Ishikawa (cell line): ENCODE results near the gene SAMD4B.

Source experiments
- CEBPB ChIP-seq: IDR thresholded peaks from 2 replicates; pipeline ENCODE4 v1.6.1; 2012
- CREB1 ChIP-seq: IDR thresholded peaks from 2 replicates; pipeline ENCODE4 v1.6.1; 2012; ENCODE audit warnings: low read depth
- EGR1 ChIP-seq: IDR thresholded peaks from 2 replicates; pipeline ENCODE4 v1.6.1; 2012
- FOXM1 ChIP-seq: IDR thresholded peaks from 2 replicates; pipeline ENCODE4 v1.6.1; 2012; ENCODE audit warnings: low read depth, borderline replicate concordance
- MAX ChIP-seq: IDR thresholded peaks from 2 replicates; pipeline ENCODE4 v1.6.1; 2012
- NFIC ChIP-seq: IDR thresholded peaks from 2 replicates; pipeline ENCODE4 v1.6.1; 2012
- RAD21 ChIP-seq: IDR thresholded peaks from 2 replicates; pipeline ENCODE4 v1.6.1; 2012; ENCODE audit warnings: low read depth
- REST ChIP-seq: IDR thresholded peaks from 2 replicates; pipeline ENCODE4 v1.6.1; 2012; ENCODE audit warnings: low read depth, mild to moderate bottlenecking
- TAF1 ChIP-seq: IDR thresholded peaks from 2 replicates; pipeline ENCODE4 v1.6.1; 2012; ENCODE audit warnings: low read depth, mild to moderate bottlenecking
- TCF12 ChIP-seq: IDR thresholded peaks from 2 replicates; pipeline ENCODE4 v1.6.1; 2012; ENCODE audit warnings: low read depth
- TEAD4 ChIP-seq: IDR thresholded peaks from 2 replicates; pipeline ENCODE4 v1.6.1; 2012
- USF1 ChIP-seq: IDR thresholded peaks from 2 replicates; pipeline ENCODE4 v1.6.1; 2012
- YY1 ChIP-seq: IDR thresholded peaks from 2 replicates; pipeline ENCODE4 v1.6.1; 2012; ENCODE audit warnings: low read depth
- ZBTB7A ChIP-seq: IDR thresholded peaks from 2 replicates; pipeline ENCODE4 v1.6.1; 2012; ENCODE audit warnings: low read depth

Gene SAMD4B

GRCh38 chr19:39360599-39360998 is 18.4 kb downstream of the SAMD4B start:
- TF ChIP-seq REST (no peak), RAD21 (no peak), EGR1 (no peak), CREB1 (no peak), MAX (no peak), ZBTB7A (no peak), TCF12 (no peak)

GRCh38 chr19:39362682-39363657 is 20.7 kb downstream of the SAMD4B start:
- no peak for TF ChIP-seq RAD21
- TF ChIP-seq REST = no peak
- no peak for TF ChIP-seq TAF1
- no peak for TF ChIP-seq USF1
- TF ChIP-seq EGR1 = no peak
- no peak for TF ChIP-seq TEAD4

GRCh38 chr19:39363901-39364457 is 21.8 kb downstream of the SAMD4B start:
- TF ChIP-seq NFIC (peak; percentile 52), YY1 (no peak), CREB1 (no peak)

- TF ChIP-seq CEBPB = no peak
- no peak for TF ChIP-seq FOXM1
- TF ChIP-seq CREB1 = no peak
- no peak for TF ChIP-seq TAF1
- no peak for TF ChIP-seq YY1
- no peak for TF ChIP-seq USF1
- no peak for TF ChIP-seq TCF12
- TF ChIP-seq MAX = no peak
These were observed 23.3 kb downstream of the SAMD4B start for GRCh38 chr19:39365531-39365930.

GRCh38 chr19:39369200-39369599 is 27.0 kb downstream of the SAMD4B start:
- TF ChIP-seq CREB1 = no peak
- no peak for TF ChIP-seq YY1
- TF ChIP-seq USF1 = no peak
- no peak for TF ChIP-seq NFIC
- no peak for TF ChIP-seq ZBTB7A
- no peak for TF ChIP-seq EGR1
- no peak for TF ChIP-seq REST
- no peak for TF ChIP-seq TAF1
